ENCODE data around the gene RAI1.

The RAI1 gene

GRCh38 chr17:17836818-17837379, 155.6 kb downstream of the RAI1 start, which contains the start of gene SREBF1:
Gene SREBF1, minus strand, starts transcription at chr17:17836986. Its CDS starts 169 bp downstream, at chr17:17836817.
- peak; percentile 74 for DNase-seq

- DNase-seq, result no peak
These were observed 156.1 kb downstream of the RAI1 start for GRCh38 chr17:17837380-17837821.

- peak; percentile 45 for DNase-seq
These were observed 157.0 kb downstream of the RAI1 start for GRCh38 chr17:17837966-17838962.

- DNase-seq, result peak; percentile 98
These were observed 158.8 kb downstream of the RAI1 start for GRCh38 chr17:17839791-17840707.

GRCh38 chr17:17840751-17841591, 159.7 kb downstream of the RAI1 start:
- no peak for DNase-seq

- no peak for DNase-seq
These were observed 160.4 kb downstream of the RAI1 start for GRCh38 chr17:17841601-17842025.

- no peak for DNase-seq
These were observed 161.0 kb downstream of the RAI1 start for GRCh38 chr17:17842111-17842876.

- no peak for DNase-seq
These were observed 161.8 kb downstream of the RAI1 start for GRCh38 chr17:17843096-17843495.

GRCh38 chr17:17844079-17844478, 162.8 kb downstream of the RAI1 start:
- no peak for DNase-seq

GRCh38 chr17:17844500-17844899, 163.2 kb downstream of the RAI1 start:
- DNase-seq, result no peak

- peak; percentile 42 for DNase-seq
These were observed 164.0 kb downstream of the RAI1 start for GRCh38 chr17:17845046-17845775.

- no peak for DNase-seq
These were observed 164.7 kb downstream of the RAI1 start for GRCh38 chr17:17846003-17846402.

GRCh38 chr17:17846645-17847044, 165.4 kb downstream of the RAI1 start:
- DNase-seq, result no peak

GRCh38 chr17:17847118-17847689, 165.9 kb downstream of the RAI1 start:
- DNase-seq, result no peak

- no peak for DNase-seq
These were observed 166.5 kb downstream of the RAI1 start for GRCh38 chr17:17847726-17848125.

- no peak for DNase-seq
These were observed 167.2 kb downstream of the RAI1 start for GRCh38 chr17:17848311-17849082.

GRCh38 chr17:17849147-17849820, 168.0 kb downstream of the RAI1 start:
- DNase-seq, result no peak

- peak; percentile 71 for DNase-seq
These were observed 168.7 kb downstream of the RAI1 start for GRCh38 chr17:17849845-17850373.

All from RPMI8226 (cell line).